ENCODE measurements around the gene TAB2. TPM values are rescaled to one million over a fixed set of nuclear protein-coding genes. Genes with fewer than 3 reads are reported as not detected.

Gene TAB2
- total RNA-seq, 1 donor from 2014 or later, result 60.9 TPM

DNA sequence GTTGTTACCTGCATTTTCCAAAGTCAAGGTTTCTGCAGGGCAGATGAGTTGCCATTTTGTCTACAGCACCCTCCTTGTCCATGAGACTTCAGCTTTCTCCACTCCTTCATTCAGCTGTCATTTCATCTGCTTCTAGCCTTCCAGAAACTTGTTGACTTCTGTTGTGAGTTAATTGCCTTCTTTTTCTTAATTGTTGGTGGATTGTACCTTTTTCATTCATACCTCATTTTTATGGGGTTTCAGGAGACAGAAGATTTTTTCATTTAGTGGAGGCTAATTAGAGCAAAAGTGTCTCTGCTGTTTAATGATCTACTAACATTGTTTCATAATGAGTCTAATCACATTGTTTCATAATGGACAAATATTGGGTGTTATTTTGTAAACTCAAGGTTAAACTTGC, 75.0 kb downstream of the TAB2 start:
- intact Hi-C loops (cut with DNase I), result no loop called here
- Histone ChIP-seq H3K27ac (no peak overlapping the region), H3K36me3 (peaks cover 6% of the 10 kb centered on the region), H3K9me3 (no peaks in the 10 kb centered on the region), H3K4me1 (no peaks in the 10 kb centered on the region), H3K27me3 (ENCODE audit: low read depth) (no peaks in the 10 kb centered on the region), H3K4me3 (no peak overlapping the region)
- ATAC-seq (no peak), DNase-seq (no peak)
- TF ChIP-seq, protein P1, sequence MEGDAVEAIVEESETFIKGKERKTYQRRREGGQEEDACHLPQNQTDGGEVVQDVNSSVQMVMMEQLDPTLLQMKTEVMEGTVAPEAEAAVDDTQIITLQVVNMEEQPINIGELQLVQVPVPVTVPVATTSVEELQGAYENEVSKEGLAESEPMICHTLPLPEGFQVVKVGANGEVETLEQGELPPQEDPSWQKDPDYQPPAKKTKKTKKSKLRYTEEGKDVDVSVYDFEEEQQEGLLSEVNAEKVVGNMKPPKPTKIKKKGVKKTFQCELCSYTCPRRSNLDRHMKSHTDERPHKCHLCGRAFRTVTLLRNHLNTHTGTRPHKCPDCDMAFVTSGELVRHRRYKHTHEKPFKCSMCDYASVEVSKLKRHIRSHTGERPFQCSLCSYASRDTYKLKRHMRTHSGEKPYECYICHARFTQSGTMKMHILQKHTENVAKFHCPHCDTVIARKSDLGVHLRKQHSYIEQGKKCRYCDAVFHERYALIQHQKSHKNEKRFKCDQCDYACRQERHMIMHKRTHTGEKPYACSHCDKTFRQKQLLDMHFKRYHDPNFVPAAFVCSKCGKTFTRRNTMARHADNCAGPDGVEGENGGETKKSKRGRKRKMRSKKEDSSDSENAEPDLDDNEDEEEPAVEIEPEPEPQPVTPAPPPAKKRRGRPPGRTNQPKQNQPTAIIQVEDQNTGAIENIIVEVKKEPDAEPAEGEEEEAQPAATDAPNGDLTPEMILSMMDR (IDR thresholded peaks at IDR 0.05), result no peak

DNA sequence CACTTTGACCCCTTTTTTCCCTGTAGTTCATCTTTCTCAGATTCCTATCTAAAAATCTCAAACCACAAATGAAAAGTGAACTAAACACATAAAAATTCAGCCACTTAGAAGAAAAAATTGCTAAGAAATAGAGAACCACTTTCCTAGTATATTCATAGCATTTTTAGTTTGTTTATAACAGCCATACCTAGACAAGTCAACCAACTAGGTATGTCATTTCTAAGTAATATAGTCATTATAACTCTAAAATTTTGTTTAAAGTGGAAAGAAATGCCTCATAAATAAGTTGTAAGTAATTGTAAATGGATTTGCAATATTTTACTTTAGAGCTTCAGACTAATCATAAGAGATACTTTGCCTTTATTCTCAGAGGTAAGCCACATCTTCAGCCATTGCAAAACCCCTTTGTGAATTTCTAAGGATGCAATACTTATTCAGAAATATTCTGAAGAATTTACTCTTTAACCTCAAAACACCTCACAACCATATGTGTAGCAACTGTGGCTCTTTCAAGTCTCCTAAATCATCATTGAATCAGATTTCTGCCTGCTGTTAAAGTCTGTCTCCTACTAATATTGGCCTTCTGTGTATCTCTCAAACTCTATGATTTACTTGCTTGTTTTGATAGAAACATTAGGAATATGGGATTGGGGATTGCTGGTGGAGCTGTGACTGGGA, 75.6 kb downstream of the TAB2 start:
- ATAC-seq (no peak), DNase-seq (no peak)

DNA sequence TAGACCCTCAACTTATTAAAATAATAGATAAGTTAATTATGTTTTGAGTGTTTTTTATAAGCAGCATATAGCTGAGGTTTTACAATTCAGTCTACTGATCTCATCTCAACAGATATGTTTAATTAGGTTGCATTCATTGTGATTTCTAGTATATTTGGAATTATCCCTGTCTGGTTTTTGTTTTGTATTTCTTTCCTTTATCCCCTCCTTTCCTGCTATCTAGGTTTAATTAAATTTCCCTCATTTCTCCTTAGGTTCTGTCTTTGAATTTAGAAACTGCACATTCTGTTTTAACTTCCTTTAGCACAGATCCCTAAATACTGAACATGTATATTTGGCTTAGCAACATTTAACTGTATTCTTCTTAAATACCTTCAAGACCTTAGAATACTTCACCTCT, 77.7 kb downstream of the TAB2 start:
- no peak for ATAC-seq
- H3K27ac ChIP-seq, result no peak overlapping the region
- no peak overlapping the region for H3K4me3 ChIP-seq
- no peaks in the 10 kb centered on the region for H3K4me1 ChIP-seq
- TF ChIP-seq, protein P1 (IDR thresholded peaks at IDR 0.05), result no peak
- H3K27me3 ChIP-seq (ENCODE audit: low read depth), result no peaks in the 10 kb centered on the region
- intact Hi-C loops (cut with DNase I), result no loop called here
- H3K36me3 ChIP-seq, result peaks cover 27% of the 10 kb centered on the region
- no peaks in the 10 kb centered on the region for H3K9me3 ChIP-seq
- no peak for DNase-seq

More for the DNA sequence above, 75.6 kb downstream of the TAB2 start:
- Histone ChIP-seq H3K36me3 (peaks cover 12% of the 10 kb centered on the region), H3K27ac (no peak overlapping the region), H3K9me3 (no peaks in the 10 kb centered on the region), H3K4me1 (no peaks in the 10 kb centered on the region), H3K27me3 (ENCODE audit: low read depth) (no peaks in the 10 kb centered on the region), H3K4me3 (no peak overlapping the region)
- TF ChIP-seq, protein P1 (IDR thresholded peaks at IDR 0.05), result no peak
- intact Hi-C loops (cut with DNase I), result no loop called here

DNA sequence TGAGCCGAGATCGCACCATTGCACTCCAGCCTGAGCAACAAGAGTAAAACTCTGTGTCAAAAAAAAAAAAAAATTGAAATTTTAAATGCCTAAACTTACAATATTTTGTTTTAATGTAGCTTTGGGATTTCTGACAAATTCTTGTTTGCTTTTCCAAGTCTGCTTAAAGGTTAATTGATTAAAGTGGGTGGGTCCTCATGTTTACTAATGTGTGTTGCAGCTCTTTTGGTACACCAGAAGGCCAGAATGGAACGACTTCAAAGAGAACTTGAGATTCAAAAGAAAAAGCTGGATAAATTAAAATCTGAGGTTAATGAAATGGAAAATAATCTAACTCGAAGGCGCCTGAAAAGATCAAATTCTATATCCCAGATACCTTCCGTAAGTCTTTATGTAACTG, 79.9 kb downstream of the TAB2 start:
- no peaks in the 10 kb centered on the region for H3K4me1 ChIP-seq
- intact Hi-C loops (cut with DNase I), result no loop called here
- TF ChIP-seq, protein P1 (IDR thresholded peaks at IDR 0.05), result no peak
- no peak for DNase-seq
- ATAC-seq, result no peak
- peaks cover 43% of the 10 kb centered on the region for H3K36me3 ChIP-seq
- H3K4me3 ChIP-seq, result no peak overlapping the region
- no peaks in the 10 kb centered on the region for H3K9me3 ChIP-seq
- no peak overlapping the region for H3K27ac ChIP-seq
- no peaks in the 10 kb centered on the region for H3K27me3 ChIP-seq (ENCODE audit: low read depth)

DNA sequence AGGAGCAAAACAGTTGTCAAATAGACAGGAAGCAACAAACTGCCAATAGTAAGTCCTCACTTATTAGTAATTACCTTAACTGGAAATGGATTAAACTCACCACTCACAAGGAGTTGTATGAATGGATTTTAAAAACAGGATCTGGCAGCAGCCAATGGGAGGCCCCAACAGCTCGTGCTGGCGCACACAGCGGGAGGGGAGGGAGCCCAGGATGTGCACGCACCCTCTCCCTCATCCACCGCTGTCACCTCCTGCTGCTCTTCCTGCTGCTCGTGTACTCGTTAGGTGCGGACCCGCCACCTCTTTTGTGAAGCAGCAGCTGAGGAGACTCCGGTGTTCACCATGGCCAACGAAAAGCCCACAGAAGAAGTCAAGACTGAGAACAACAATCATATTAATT, 82.5 kb downstream of the TAB2 start, which contains the start of gene SUMO4:
Gene SUMO4, plus strand, starts transcription at position 213 of the 400 bp plus-strand sequence. Its CDS starts 130 bp downstream, at position 343.
- H3K9me3 ChIP-seq, result no peaks in the 10 kb centered on the region
- H3K27ac ChIP-seq, result no peak within 1 kb of the TSS
- no peaks in the 10 kb centered on the region for H3K4me1 ChIP-seq
- H3K27me3 ChIP-seq (ENCODE audit: low read depth), result no peaks in the 10 kb centered on the region
- DNase-seq, result no peak
- intact Hi-C loops (cut with DNase I), result no loop called here
- TF ChIP-seq, protein P1 (IDR thresholded peaks at IDR 0.05), result no peak
- ATAC-seq, result no peak
- peaks cover 43% of the 10 kb centered on the region for H3K36me3 ChIP-seq
- H3K4me3 ChIP-seq, result no peak within 1 kb of the TSS
